ENCODE results near the gene GSDME.

Gene GSDME

DNA sequence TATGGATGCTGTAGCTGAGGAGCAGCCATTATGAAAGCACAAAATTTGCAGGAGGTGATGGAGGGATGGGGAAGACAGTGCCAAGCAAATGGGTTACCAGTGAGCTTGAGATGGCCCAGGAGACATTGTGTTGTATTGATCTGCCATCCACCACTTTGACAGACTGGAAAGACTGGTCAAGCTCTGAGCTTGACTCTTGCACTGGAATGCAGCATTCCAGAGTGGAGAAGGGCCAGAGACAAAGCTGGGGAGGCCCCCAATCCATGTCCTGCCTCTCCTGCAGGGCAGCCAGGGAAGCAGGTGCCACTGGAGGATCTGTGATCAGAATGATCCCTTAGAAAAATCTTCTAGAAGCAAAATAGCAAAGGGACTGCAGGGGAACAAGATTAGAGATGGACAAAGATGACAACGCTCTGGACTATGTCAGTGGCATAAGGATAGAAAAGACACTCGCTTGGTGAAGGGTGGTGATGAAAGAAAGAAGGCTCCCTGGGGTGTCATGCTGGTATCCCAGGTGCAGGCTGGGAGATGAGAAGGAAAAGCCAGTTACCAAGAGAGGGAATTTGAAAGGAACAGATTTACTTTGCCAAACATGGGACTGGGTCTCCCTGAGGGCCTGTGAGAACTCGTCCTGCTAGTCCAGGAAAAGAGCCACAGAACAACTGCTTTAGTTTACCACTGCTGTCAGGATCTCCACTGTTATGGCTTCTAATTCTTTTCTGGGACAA lies 5.0 kb downstream of the GSDME start:
- H3K4me3 ChIP-seq (ENCODE audit: low read depth, low read length): no peak overlapping the region
- TF ChIP-seq, protein P1, sequence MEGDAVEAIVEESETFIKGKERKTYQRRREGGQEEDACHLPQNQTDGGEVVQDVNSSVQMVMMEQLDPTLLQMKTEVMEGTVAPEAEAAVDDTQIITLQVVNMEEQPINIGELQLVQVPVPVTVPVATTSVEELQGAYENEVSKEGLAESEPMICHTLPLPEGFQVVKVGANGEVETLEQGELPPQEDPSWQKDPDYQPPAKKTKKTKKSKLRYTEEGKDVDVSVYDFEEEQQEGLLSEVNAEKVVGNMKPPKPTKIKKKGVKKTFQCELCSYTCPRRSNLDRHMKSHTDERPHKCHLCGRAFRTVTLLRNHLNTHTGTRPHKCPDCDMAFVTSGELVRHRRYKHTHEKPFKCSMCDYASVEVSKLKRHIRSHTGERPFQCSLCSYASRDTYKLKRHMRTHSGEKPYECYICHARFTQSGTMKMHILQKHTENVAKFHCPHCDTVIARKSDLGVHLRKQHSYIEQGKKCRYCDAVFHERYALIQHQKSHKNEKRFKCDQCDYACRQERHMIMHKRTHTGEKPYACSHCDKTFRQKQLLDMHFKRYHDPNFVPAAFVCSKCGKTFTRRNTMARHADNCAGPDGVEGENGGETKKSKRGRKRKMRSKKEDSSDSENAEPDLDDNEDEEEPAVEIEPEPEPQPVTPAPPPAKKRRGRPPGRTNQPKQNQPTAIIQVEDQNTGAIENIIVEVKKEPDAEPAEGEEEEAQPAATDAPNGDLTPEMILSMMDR (IDR thresholded peaks at IDR 0.05; ENCODE audit: low read depth, low read length): no peak

DNA sequence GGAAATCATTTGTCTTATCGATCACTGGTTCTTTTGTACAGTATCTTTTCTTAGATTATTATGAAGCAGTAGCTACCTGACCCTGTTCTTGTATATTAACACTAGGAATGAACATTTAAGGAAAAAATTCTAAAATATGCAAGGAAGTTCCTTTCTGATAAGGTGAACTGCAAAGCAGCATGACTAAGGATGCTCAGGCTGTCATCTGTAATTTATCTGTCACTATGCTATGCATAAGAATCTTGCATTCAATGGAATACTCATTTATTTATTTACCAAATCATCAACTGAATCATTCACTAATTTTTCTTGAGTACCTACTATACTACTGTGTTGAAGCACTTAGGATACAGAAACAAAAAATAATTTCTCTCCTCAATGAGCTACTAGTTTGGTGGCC lies 5.8 kb downstream of the GSDME start:
- TF ChIP-seq, protein P1 (IDR thresholded peaks at IDR 0.05; ENCODE audit: low read depth, low read length): no peak
- H3K4me3 ChIP-seq (ENCODE audit: low read depth, low read length): no peak overlapping the region

DNA sequence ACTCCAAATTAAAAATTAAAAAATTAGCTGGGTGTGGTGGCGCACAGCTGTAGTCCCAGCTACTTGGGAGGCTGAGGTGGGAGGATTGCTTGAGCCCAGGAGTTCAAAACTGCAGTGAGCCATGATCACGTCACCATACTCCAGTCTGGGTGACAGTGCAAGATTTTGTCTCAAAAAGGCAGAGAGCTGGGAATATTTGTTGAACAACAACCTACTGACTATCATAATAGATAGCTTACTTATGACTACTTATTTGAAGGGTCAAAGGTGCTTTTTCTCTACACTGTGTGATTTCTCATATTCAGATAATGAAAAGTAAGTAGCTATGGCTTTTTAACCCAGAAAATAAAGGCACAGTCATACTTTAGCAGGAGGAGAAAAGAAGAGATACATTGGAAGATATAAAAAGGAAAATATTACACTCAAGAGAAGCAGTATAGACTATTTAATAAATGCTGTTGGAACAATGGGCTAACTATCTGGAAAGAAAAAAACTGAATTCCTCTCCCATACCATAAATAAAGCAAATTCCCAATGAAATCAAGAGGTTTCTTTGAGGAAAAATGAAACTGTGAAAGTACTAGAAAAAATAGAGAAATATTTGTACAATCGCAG lies 6.7 kb downstream of the GSDME start:
- no peak overlapping the region for H3K4me3 ChIP-seq (ENCODE audit: low read depth, low read length)
- TF ChIP-seq, protein P1 (IDR thresholded peaks at IDR 0.05; ENCODE audit: low read depth, low read length): no peak

DNA sequence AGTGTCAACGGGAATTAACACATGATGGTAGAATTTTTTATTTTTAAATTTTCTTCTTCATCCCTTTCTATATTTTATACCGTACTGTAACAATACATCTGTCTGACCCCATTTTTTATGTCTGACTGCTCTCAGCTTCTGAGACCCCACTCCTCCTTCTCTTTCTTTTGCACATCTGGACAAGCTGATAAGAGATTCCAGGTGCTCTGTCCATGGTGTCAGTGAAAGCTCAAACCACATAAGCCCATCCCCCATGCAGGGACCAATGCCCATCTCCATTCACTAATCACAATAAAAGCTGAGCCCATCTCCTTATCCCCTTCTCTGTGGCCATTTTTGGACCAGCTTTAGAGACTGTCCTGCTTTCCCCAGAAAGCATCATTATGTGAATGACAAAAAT lies 8.7 kb downstream of the GSDME start:
- H3K4me3 ChIP-seq (ENCODE audit: low read depth, low read length): no peak overlapping the region
- TF ChIP-seq, protein P1 (IDR thresholded peaks at IDR 0.05; ENCODE audit: low read depth, low read length): no peak

DNA sequence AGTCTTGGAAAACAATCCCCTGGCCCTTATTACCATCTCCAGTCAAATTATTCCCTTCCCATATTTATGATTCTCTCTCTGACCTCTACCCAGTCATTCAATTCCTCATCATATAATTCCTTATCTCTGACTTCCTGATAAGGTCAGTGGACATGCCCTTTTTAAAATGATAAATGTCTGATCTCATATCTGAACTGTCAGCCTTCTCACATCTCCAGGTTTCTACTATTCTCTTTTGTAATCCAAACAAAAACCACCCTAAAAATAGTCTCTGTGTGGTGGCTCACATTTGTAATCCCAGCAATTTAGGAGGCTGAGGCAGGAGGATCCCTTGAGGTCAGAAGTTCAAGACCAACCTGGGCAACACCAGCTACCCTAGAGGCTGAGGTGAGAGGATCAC lies 11.9 kb downstream of the GSDME start:
- no peak overlapping the region for H3K4me3 ChIP-seq (ENCODE audit: low read depth, low read length)
- TF ChIP-seq, protein P1 (IDR thresholded peaks at IDR 0.05; ENCODE audit: low read depth, low read length): no peak

DNA sequence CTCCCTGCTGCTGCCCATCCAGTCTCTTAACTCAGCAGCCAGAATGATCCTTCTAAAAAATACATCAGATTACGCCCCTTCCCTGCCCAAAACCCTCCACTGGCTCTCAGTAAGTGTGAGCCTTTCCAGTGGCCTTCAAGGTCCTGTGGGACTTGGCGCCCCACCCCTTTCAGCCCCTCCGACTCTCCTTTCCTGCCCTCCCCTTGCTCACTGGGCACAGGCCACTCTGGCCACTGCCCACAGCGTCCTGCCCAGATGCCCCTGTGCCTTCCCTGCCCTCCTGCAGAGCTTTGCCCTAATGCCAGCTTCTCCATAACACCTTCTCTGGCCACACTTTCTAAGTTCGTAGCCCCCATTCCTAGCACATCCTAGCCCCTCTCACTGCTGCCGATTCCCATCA lies 13.8 kb downstream of the GSDME start:
- H3K4me3 ChIP-seq (ENCODE audit: low read depth, low read length): no peak overlapping the region
- TF ChIP-seq, protein P1 (IDR thresholded peaks at IDR 0.05; ENCODE audit: low read depth, low read length): no peak

DNA sequence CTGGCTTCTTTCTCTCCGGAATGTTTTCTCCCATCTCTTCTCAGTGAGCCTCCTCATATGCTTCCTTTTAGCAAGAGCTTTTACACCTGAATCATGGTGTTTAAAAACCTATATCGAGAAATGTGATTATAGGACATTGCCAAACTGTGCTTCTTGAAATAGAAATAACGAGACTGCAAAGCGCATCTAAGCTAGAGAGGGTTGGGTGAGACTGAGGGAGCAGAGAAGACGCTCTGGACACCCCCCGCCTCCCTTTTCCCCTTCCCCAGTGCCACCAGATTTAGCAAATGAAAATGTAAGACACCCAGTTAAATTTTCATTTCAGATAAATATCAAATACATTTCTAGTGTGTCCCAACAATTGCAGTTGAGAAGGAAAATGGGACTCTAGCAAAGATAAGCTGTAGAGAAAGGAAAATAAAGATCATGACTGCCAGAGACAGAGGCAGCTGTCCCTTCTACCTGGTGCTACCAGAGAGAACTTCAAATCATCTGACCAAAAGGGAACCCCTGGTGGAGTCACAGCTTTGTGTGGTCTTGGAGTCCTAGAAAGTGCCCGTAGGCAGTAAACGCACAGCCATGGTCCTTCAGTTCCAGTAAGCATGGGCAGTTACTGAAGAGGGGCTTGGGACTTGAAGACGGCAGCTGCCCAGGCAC lies 14.6 kb downstream of the GSDME start:
- TF ChIP-seq, protein P1 (IDR thresholded peaks at IDR 0.05; ENCODE audit: low read depth, low read length): no peak
- no peak overlapping the region for H3K4me3 ChIP-seq (ENCODE audit: low read depth, low read length)
